Pancreas (tissue), 10 donors: Measurements from ENCODE around the gene MYO5C. TPM values are rescaled to one million over a fixed set of nuclear protein-coding genes. Genes with fewer than 3 reads are reported as not detected.

Experiments used
- ATAC-seq, 4 donors: fragments of 200-7000 bp; cut with Tn5 transposase; one replicate each; pipeline versions ENCODE4 v1.8.0 to v1.9.1; 2020; ENCODE audit warnings: mild to moderate bottlenecking in 4 of 4, moderate library complexity in 4 of 4
- DNase-seq, 6 donors: peaks; one replicate each; pipeline ENCODE4 v3.0.0-alpha.2; 2020
- FAIRE-seq: peaks from 2 replicates; lab custom pipeline; 2012; peaks lifted over from hg19 to GRCh38; lab: Jason Lieb, UNC
- H3K27ac ChIP-seq, 4 donors: fragments of 200-600 bp; sonication (generic); 1 replicate in 3 of 4; 2 replicates in 1 of 4; pipeline versions ENCODE4 v1.5.0 to v1.8.0; 2020
- H3K27me3 ChIP-seq, 4 donors: fragments of 200-600 bp; one replicate each; pipeline ENCODE4 v1.8.0; 2021
- H3K36me3 ChIP-seq, 3 donors: fragments of 200-600 bp; sonication (generic) in 1 of 3; one replicate each; pipeline versions ENCODE4 v1.5.0 to v1.8.0; 2020 to 2021
- H3K4me1 ChIP-seq, 3 donors: fragments of 200-600 bp; one replicate each; pipeline ENCODE4 v1.8.0; 2021
- H3K4me3 ChIP-seq, 4 donors: fragments of 200-600 bp; sonication (generic) in 2 of 4; one replicate each; pipeline versions ENCODE4 v1.5.0 to v1.8.0; 2020 to 2021
- H3K9me3 ChIP-seq, 4 donors: fragments of 200-600 bp; one replicate each; pipeline ENCODE4 v1.8.0; 2021
- CTCF ChIP-seq, 4 donors: fragments of 200-600 bp; sonication (generic) in 3 of 4; IDR thresholded peaks; one replicate each; pipeline versions ENCODE4 v1.5.0 to v1.8.0; 2021; ENCODE audit warnings: antibody characterized with exemption in 4 of 4
- WGBS, 2 donors: extraction: QIAGEN DNeasy Blood & Tissue Kit; methylation state at CpG; one replicate each; pipeline ENCODE4 v1.1.7; 2013; 5-methylcytosine and 5-hydroxymethylcytosine counted together
- intact Hi-C, 3 donors: fragments of 100-400 bp; cut with DNase I; formaldehyde crosslinking; loops; one replicate each; pipeline versions ENCODE4 v1.11.1 to v1.14.2; 2022
- polyA plus RNA-seq, 2 donors: library from polyadenylated mRNA; stranded (reverse); fragments of 200-250 nt; gene quantifications; one replicate each; pipeline ENCODE4 v1.2.3, GENCODE V29; 2013
- total RNA-seq, 6 donors: library from RNA; stranded (reverse); fragmentation: NEBNext Ultra II Directional in 4 of 6; extraction: Animal tissue kit (Norgen Biotek cat#: 25700) in 4 of 6; gene quantifications; one replicate each; pipeline versions ENCODE4 v1.2.1 to v1.2.4, GENCODE V29; 2021 to 2023
- donor health status: healthy with polysubstance abuse.
- donor health status: DM: no; HTN: no; CAD: no; lungs with moderate emphysema.
- donor health status: DM: no; HTN: no; CAD: no.
- donor health status: control.
- donor health status: control.
- donor health status: Bipolar disorder and iron deficiency.
- donor health status: DM: yes; HTN: yes; CAD: no.
- donor health status: DM: no; HTN: no; CAD: no.
- donor health status: DM: no; HTN: no; CAD: no.
- donor health status: DM: yes; HTN: yes; CAD: no.

MYO5C gene
- total and polyA plus RNA-seq, 8 donors: 12.7 to 52.7 (median 39.2) TPM

DNA sequence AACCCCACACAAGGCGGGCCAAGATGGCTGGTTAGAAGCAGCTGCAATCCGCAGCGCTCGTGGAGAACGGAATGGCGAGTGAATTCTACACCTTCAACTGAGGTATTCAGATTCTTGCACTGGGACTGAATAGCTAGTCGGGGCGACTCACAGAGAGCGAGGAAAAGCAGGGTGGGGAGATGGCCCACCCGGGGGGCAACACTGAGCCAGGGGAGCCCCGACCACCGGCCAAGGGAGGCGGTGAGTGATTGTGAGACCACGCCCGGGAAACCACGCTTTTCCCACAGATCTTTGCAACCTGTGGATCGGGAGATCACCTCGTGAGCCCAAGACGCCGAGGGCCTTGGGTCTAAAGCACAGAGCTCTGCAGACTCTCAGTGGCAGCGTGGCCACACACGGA is 132.7 kb downstream of the MYO5C start:
- no peak for FAIRE-seq
- WGBS, 2 donors: 90 to 91% methylated on average over 22 of the region's 22 CpGs
- no peaks in the 10 kb centered on the region for H3K4me1 ChIP-seq

DNA sequence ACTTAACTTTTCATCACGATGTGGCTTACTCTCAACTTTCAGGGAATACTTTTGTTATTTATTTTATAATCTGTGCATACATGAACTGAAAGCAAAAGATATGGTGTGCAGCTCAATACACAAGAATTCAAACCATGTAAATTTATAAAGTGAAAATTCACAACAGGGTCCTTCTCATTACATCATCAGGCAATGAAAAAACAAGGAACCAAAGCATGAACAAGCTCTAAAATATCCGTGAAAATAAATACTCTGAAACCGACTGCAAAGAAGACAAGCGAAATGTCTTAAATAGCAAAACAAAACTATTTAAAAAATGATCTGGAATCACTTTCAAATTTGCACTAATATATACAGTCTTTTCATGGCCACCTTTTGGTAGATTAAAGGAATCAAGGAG is 133.3 kb downstream of the MYO5C start:
- Histone ChIP-seq H3K36me3 (no peaks in the 10 kb centered on the region), H3K4me3 (no peak overlapping the region), H3K27ac (no peak overlapping the region), H3K4me1 (no peaks in the 10 kb centered on the region), H3K27me3 (no peaks in the 10 kb centered on the region), H3K9me3 (no peaks in the 10 kb centered on the region)
- FAIRE-seq (no peak), ATAC-seq (no peak), DNase-seq (no peak)
- WGBS, 2 donors: 78 to 85% methylated on average over 4 of the region's 4 CpGs
- no peak for TF ChIP-seq CTCF (IDR thresholded peaks at IDR 0.05)
- intact Hi-C loops: no loop called here

More for the DNA sequence above, 132.7 kb downstream of the MYO5C start:
- ATAC-seq (no peak), DNase-seq (no peak)
- intact Hi-C loops: no loop called here
- H3K27ac ChIP-seq: no peak overlapping the region
- no peak for TF ChIP-seq CTCF (IDR thresholded peaks at IDR 0.05)
- no peak overlapping the region for H3K4me3 ChIP-seq
- H3K9me3 ChIP-seq: no peaks in the 10 kb centered on the region
- no peaks in the 10 kb centered on the region for H3K36me3 ChIP-seq
- H3K27me3 ChIP-seq: no peaks in the 10 kb centered on the region

DNA sequence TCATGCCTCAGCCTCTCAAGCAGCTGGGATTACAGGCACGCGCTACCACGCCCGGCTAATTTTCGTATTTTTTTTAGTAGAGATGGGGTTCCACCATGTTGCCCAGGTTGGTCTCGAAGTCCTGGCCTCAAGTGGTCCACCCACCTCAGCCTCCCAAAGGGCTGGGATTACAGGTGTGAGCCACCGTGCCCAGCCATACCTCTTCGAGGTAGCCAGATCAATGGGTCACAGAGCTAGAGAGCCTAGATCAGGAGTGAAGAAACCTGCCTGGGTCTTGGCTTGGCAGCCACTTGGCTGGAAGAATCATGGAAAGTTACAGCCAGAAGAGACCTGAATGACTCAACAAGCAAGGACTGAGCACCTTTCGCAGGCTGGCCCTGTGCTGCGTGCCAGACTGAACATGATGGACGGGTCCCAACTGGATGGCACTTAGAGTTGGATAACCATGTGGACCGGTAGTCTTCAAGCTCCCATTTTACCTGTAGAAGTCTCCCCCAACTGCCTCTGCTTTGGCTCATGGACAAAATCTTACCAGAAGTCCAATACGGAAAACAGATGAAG is 134.1 kb downstream of the MYO5C start:
- no peak overlapping the region for H3K27ac ChIP-seq
- WGBS, 2 donors: 95% methylated on average over 13 of the region's 13 CpGs
- no peak for TF ChIP-seq CTCF (IDR thresholded peaks at IDR 0.05)
- H3K4me3 ChIP-seq: no peak overlapping the region
- H3K36me3 ChIP-seq: no peaks in the 10 kb centered on the region
- no peaks in the 10 kb centered on the region for H3K9me3 ChIP-seq
- DNase-seq (no peak), FAIRE-seq (no peak), ATAC-seq (no peak)
- no peaks in the 10 kb centered on the region for H3K27me3 ChIP-seq
- intact Hi-C loops: no loop called here
- H3K4me1 ChIP-seq: no peaks in the 10 kb centered on the region

DNA sequence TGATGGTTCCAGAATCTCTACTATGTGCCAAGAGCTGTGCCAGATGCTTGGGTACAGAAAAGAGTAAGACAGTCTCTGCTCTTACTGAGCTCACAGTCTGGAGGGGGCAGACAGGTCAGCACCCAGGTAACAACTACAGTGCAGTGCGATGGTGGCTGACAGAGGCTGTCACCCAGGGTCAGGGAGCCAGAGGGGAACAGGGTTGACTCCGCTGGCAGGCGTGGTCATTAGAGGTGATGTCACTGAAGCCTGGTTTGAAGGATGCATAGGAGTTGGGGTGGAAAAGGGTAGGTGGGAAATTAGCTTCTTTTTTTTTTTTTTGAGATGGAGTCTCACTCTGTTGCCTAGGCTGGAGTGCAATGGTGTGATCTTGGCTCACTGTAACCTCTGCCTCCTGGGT is 136.0 kb downstream of the MYO5C start:
- H3K27me3 ChIP-seq: no peaks in the 10 kb centered on the region
- intact Hi-C loops: no loop called here

More for the DNA sequence above, 136.0 kb downstream of the MYO5C start:
- TF ChIP-seq CTCF (IDR thresholded peaks at IDR 0.05): no peak
- Histone ChIP-seq H3K9me3 (no peaks in the 10 kb centered on the region), H3K36me3 (no peaks in the 10 kb centered on the region), H3K4me3 (no peak overlapping the region), H3K4me1 (no peaks in the 10 kb centered on the region), H3K27ac (no peak overlapping the region)
- DNase-seq (no peak), FAIRE-seq (no peak), ATAC-seq (no peak)
- WGBS, 2 donors: 96% methylated on average over 3 of the region's 3 CpGs
